BJ (cell line): ENCODE measurements around the gene PARP8. TPM values are rescaled to one million over a fixed set of nuclear protein-coding genes. Genes with fewer than 3 reads are reported as not detected.
"Not testable (repeated sequence)": the region's sequence is repeated elsewhere in the genome, so short reads cannot be mapped to it uniquely, and the experiment has no call there.

Experiments
- CTCF ChIA-PET: fragments of 350-600 bp; formaldehyde crosslinking; extraction: SDS; loops from one replicate; lab custom pipeline; 2021; ENCODE audit warnings: antibody characterized with exemption, inconsistent platforms; lab: Yijun Ruan, JAX
- POLR2A ChIA-PET: fragments of 300-600 bp; sonication (Branson Sonifier 250); formaldehyde crosslinking; extraction: SDS; loops from one replicate; lab custom pipeline; 2021; ENCODE audit warnings: antibody characterized with exemption; lab: Charles Lee
- DNase-seq: peaks from one replicate; pipeline ENCODE4 v3.0.0-alpha.2; 2011; ENCODE audit warnings: low read depth
- H3K27me3 ChIP-seq: 2 replicates; pipeline ENCODE4 v1.6.0; 2011; ENCODE audit warnings: low read length; ENCODE audit not compliant: control insufficient read depth, insufficient read depth
- H3K36me3 ChIP-seq: 2 replicates; pipeline ENCODE4 v1.5.1; 2011; ENCODE audit warnings: low read length; ENCODE audit not compliant: control insufficient read depth, insufficient read depth
- H3K4me3 ChIP-seq: 2 replicates; pipeline ENCODE4 v1.5.1; 2011; ENCODE audit warnings: low read depth, mild to moderate bottlenecking, control low read depth, low read length
- polyA plus RNA-seq: library from polyadenylated mRNA; depleted of rRNA; stranded (reverse); fragments of >200 nt; gene quantifications from 2 replicates; pipeline ENCODE4 v1.2.3, GENCODE V29; 2011
- TF ChIP-seq, protein P1 (sequence below): IDR thresholded peaks from 2 replicates; pipeline ENCODE4 v1.5.1; 2011; ENCODE audit warnings: low read depth, mild to moderate bottlenecking, control low read depth, inconsistent platforms, low read length, moderate library complexity; ENCODE audit not compliant: insufficient read depth

Gene PARP8
- polyA plus RNA-seq, 1 experiment = 5.0 TPM

DNA sequence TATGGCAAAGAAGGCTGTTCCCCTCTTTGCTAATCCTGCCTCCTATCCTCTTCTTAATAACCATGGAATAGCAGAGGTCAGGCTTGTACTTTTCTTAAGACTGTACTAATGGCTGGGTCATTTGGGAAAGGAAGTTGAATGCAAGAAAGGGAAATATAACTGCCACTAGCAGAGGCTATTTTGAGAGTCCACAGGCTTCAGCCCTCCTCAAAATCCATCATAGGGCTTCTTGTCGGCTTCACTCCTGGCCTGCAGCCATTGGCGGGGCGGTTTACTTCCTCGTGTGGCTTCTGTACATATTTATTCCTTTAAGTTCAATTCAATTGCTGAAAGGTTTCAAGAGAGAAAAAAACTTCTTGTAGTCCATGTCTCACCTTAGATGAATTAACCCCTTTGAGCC is 2.8 kb upstream of the PARP8 start:
- H3K27me3 ChIP-seq = no peaks in the 10 kb centered on the region; the same call in 1 of the 2 replicates
- CTCF ChIA-PET = no interaction called here
- H3K36me3 ChIP-seq = no peaks in the 10 kb centered on the region
- POLR2A ChIA-PET = no interaction called here
- H3K4me3 ChIP-seq = no peak overlapping the region
- no peak for DNase-seq
- TF ChIP-seq, protein P1, sequence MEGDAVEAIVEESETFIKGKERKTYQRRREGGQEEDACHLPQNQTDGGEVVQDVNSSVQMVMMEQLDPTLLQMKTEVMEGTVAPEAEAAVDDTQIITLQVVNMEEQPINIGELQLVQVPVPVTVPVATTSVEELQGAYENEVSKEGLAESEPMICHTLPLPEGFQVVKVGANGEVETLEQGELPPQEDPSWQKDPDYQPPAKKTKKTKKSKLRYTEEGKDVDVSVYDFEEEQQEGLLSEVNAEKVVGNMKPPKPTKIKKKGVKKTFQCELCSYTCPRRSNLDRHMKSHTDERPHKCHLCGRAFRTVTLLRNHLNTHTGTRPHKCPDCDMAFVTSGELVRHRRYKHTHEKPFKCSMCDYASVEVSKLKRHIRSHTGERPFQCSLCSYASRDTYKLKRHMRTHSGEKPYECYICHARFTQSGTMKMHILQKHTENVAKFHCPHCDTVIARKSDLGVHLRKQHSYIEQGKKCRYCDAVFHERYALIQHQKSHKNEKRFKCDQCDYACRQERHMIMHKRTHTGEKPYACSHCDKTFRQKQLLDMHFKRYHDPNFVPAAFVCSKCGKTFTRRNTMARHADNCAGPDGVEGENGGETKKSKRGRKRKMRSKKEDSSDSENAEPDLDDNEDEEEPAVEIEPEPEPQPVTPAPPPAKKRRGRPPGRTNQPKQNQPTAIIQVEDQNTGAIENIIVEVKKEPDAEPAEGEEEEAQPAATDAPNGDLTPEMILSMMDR = no peak

DNA sequence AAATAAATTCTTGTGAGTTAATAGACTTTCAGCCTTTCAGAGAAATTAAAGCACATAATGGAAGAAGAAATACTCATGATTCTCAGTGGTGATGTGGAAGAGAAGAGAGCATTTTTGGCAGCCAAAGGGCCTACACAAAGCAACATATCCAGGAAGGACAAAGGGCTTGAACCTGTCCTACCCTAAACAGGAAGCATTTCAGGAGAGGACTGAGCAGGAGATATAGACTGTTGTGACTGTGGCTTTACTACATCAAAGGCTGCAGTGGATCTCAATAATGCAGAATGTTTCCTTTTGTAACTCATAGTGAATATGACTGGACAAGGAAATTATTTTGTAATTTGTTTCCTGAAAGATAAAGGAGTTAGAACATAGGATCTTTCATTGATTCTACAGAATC is 1.3 kb upstream of the PARP8 start:
- CTCF ChIA-PET = interaction anchor here (1.1 kb wide), 1 partner anchor 1349 kb away, joined by 3 read pairs; no protein-coding TSS in a partner anchor
- no peak overlapping the region for H3K4me3 ChIP-seq
- DNase-seq = no peak
- H3K27me3 ChIP-seq = no peaks in the 10 kb centered on the region; the same call in 1 of the 2 replicates
- TF ChIP-seq, protein P1 = no peak
- POLR2A ChIA-PET = no interaction called here
- no peaks in the 10 kb centered on the region for H3K36me3 ChIP-seq

DNA sequence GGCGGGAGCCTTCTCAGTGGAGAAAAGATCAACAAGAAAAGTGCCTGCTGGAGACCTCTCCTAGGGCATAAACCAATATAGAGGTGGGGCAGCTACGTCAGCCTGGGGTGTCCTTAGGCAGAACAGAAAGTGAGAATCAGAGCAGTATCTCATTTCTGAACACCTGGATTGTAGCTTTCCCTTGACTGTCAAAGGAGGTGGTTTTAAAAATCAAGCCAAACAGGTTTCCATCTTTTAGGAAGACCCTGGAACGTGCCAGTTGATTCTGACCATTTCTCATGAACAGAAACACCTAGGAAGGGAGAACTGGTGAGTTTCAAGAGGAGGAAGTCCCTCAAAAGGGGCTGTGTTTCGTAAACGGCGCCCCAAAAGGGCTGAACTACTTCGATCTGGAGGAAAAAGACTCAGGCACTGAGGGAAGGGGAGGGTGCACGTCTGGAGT is 655 bp upstream of the PARP8 start:
- H3K36me3 ChIP-seq, DNase-seq, H3K27me3 ChIP-seq, CTCF ChIA-PET, POLR2A ChIA-PET: not testable (repeated sequence)
- peak overlapping the region; percentile 67 for H3K4me3 ChIP-seq

DNA sequence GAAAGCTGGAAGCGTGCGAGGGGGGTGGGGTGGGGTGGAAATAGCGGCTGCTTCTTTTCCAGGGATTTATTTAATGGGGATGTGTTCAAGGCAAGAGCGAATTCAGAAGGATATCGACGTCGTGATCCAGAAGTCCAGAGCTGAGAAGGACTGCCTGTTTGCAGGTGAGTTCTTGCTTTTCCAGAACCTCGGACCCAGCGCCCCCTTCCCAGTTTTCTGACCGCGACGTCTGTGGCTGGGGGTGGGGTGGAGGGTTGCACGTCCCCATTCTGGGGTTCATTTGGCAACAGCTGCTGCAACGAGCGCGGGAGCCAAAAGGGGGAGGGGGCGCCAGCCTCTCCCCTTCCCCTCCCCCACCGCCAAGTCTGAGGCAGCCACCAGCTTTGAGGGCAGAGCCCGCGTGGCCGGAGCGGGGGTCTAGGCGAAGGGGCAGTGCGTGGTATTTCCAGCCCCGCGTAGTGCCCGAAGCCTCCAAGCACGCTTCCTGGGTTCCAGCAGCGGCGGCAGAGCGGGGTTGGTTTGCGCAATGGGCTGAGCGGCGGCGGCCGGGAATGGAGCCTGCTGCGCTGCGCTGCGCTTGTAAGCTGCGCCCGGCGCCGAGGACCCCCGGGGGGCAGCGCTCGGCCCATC is 701 bp downstream of the PARP8 start:
- Histone ChIP-seq H3K27me3 (no peaks in the 10 kb centered on the region; the same call in 1 of the 2 replicates), H3K4me3 (peak overlapping the region; percentile 67), H3K36me3 (no peaks in the 10 kb centered on the region)
- TF ChIP-seq, protein P1 = no peak
- ChIA-PET POLR2A (no interaction called here), CTCF (interaction anchor here (0.7 kb wide), 1 partner anchor 84 kb away, joined by 3 read pairs; no protein-coding TSS in a partner anchor)
- no peak for DNase-seq

DNA sequence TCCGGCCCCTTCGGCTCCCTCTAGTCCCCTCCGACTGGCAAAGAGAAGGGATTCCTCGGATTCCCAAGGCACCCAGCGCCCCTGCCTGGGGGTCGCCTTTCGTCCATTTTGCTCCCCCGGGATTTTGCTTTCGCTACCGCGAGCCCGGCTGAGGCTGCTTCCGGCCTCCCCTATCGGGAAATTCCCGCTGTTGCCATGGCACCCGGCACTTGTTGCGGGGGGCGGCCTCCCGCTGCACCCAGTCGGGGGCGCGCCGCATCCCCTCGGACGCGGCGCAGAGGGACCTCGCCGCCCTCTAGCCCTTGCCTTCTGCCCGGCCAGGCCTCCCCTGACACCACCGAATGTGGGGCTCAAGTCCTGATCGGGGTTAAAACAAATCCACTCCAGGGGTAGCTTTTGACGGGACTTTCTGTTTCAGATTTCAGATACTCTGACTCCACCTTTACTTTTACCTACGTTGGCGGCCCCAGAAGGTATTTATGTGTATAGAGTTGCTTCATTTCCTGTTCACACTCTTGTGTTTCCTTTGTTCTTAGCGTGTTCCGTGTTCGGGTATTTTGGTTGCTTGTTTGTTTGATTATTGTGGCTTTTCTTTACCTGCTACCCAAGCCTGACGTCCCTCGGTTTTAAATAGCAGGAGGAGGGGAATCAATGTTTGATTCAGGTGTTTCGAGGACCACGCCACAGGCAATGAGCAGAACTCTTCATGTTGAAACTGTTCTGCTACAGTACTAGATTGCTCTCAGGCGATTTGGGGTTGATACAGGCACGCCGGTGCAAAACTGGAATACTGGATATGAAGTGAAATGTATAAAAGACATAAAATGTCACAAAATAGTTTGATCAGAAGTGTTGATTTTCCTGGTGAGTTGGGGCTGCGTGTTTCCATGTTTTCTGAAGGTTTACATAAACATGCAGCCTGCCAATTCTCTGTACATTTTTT is 1.5 kb downstream of the PARP8 start:
- no peak for DNase-seq
- Histone ChIP-seq H3K27me3 (no peaks in the 10 kb centered on the region; the same call in 1 of the 2 replicates), H3K36me3 (no peaks in the 10 kb centered on the region), H3K4me3 (peak overlapping the region; percentile 67)
- CTCF ChIA-PET = no interaction called here
- TF ChIP-seq, protein P1 = no peak
- POLR2A ChIA-PET = no interaction called here

DNA sequence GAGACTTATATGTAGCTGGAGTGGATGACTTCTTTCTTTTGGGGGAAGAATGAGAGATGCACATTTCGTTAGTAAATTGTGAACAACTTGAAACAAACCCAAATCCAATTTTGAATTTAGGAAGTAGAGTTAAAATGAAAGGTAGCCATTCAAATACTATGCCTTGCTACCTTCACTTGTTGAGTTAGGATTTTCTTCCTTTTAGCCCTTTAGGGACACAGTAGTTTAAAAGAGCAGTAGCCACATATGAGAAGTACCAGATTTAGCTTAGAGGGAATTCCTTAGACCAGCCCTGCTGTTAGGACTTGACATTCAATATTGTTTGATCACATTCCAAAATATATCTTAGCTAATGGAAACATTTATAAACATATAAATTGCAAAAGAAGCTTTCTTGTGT is 2.2 kb downstream of the PARP8 start:
- POLR2A ChIA-PET, H3K27me3 ChIP-seq, DNase-seq, H3K36me3 ChIP-seq, CTCF ChIA-PET, H3K4me3 ChIP-seq: not testable (repeated sequence)
